ENCODE data around the gene UBE3C. TPM values are rescaled to one million over a fixed set of nuclear protein-coding genes. Genes with fewer than 3 reads are reported as not detected.

The UBE3C gene
- total RNA-seq, 4 donors from 2014 or later, result 47.9 to 91.8 (median 66.2) TPM

DNA sequence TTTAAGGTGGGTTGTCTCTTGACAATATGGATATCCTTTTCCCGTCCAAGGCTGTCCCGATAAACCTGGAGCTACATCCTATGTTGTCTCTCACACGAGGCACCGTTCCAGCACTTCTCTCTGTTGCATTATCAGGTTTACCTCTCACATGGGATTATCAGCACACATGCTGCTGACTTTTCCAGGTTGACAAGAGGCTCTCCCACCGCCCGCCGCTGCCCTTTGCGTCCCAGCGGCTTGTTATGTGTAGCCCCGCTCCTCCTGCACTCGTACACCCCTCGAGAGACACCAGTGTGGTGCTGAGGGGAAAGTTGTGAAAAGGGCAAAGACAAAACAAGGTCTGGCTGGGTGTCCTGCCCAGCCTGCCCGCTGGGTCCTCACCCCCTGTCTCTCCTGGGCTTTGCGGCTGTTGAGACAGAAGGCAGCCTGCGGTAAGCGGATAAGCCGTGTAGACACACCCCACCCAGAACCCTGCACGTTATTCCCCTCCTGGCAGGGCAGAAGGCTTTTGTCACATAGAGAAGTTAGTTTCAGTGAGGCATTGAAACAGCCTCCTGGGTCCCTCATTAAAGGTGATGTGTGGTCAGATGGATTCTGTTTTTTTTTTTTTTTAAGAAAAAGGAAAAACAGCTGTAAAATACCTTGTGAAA is 38.7 kb downstream of the UBE3C start:
- intact Hi-C loops (cut with DNase I; ENCODE audit: low total_unique reads) (no loop called here), in situ Hi-C loops (cut with MboI; ENCODE audit: low pct_ligation_motif_present in 1 of 4, low pct_unique_long_range_greater_than_20kb in 1 of 4, low sequenced_read_pairs in 3 of 4) (no loop called here)
- Histone ChIP-seq H3K4me1 (no peaks in the 10 kb centered on the region), H3K9me3 (no peaks in the 10 kb centered on the region), H3K36me3 (peaks cover 0 to 83% (median 29%) of the 10 kb centered on the region in 4 donors), H3K27me3 (no peaks in the 10 kb centered on the region), H3K27ac (no peak overlapping the region), H3K4me3 (no peak overlapping the region)
- WGBS, 2 donors (ENCODE audit: low coverage in 1 of 2), result 84 to 96% methylated on average over 9 to 18 of the region's 18 CpGs
- DNase-seq, result no peak
- TF ChIP-seq POLR2AphosphoS5 (IDR thresholded peaks at IDR 0.05) (no peak), POLR2A (IDR thresholded peaks at IDR 0.05) (no peak), EP300 (IDR thresholded peaks at IDR 0.05; ENCODE audit: low read depth) (no peak)
- TF ChIP-seq, protein P1, sequence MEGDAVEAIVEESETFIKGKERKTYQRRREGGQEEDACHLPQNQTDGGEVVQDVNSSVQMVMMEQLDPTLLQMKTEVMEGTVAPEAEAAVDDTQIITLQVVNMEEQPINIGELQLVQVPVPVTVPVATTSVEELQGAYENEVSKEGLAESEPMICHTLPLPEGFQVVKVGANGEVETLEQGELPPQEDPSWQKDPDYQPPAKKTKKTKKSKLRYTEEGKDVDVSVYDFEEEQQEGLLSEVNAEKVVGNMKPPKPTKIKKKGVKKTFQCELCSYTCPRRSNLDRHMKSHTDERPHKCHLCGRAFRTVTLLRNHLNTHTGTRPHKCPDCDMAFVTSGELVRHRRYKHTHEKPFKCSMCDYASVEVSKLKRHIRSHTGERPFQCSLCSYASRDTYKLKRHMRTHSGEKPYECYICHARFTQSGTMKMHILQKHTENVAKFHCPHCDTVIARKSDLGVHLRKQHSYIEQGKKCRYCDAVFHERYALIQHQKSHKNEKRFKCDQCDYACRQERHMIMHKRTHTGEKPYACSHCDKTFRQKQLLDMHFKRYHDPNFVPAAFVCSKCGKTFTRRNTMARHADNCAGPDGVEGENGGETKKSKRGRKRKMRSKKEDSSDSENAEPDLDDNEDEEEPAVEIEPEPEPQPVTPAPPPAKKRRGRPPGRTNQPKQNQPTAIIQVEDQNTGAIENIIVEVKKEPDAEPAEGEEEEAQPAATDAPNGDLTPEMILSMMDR (IDR thresholded peaks at IDR 0.05), result no peak

DNA sequence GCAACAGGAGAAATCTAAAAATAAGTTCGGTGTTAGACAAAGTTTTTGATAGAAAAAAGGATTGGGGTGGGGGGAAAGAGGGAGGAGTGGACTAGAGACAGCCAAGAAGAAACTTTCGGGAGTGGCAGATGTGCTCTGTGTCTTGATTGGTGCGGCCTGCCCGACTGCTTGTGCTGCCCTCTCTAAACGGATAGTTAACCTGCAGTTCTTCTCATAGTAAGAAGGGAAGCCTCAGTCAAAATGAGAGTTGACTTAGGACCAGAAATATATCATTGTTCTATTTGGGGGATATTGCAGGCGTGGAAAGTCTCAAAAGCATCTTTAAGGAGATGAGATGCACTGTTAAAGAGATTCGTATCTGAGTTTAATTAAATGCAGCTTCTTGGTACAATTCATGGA is 39.3 kb downstream of the UBE3C start:
- TF ChIP-seq POLR2A (IDR thresholded peaks at IDR 0.05) (no peak), POLR2AphosphoS5 (IDR thresholded peaks at IDR 0.05) (no peak)
- in situ Hi-C loops (cut with MboI; ENCODE audit: low pct_ligation_motif_present in 1 of 4, low pct_unique_long_range_greater_than_20kb in 1 of 4, low sequenced_read_pairs in 3 of 4), result no loop called here
- 75 to 90% methylated on average over 7 of the region's 7 CpGs for WGBS, 2 donors (ENCODE audit: low coverage in 1 of 2)
- no peak for DNase-seq
- H3K36me3 ChIP-seq, result peaks cover 0 to 88% (median 29%) of the 10 kb centered on the region in 4 donors
- no peaks in the 10 kb centered on the region for H3K27me3 ChIP-seq
- H3K27ac ChIP-seq, result no peak overlapping the region
- intact Hi-C loops (cut with DNase I; ENCODE audit: low total_unique reads), result no loop called here
- H3K4me1 ChIP-seq, result no peaks in the 10 kb centered on the region
- no peak overlapping the region for H3K4me3 ChIP-seq
- H3K9me3 ChIP-seq, result no peaks in the 10 kb centered on the region

DNA sequence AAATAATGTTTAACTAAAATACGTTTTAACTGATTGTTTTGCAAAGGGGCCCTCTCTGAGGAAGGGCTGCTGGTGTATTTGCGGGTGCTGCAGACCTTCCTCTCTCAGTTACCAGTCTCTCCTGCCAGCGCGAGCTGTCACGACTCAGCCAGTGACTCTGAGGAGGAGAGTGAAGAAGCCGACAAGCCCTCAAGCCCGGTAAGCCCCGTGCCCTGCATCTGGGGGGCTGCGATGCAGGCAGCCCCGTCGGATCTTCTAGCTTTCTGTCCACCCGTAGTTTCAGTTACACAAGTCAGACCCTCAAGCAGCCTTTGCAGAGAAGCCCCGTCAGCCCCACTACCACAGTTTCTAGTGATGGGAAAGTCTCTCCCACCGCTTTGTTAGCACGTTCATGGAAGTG is 45.1 kb downstream of the UBE3C start:
- no peak for DNase-seq
- TF ChIP-seq EP300 (IDR thresholded peaks at IDR 0.05; ENCODE audit: low read depth), result no peak
- TF ChIP-seq, protein P1 (IDR thresholded peaks at IDR 0.05), result no peak
- TF ChIP-seq POLR2A (IDR thresholded peaks at IDR 0.05), result no peak
- TF ChIP-seq POLR2AphosphoS5 (IDR thresholded peaks at IDR 0.05), result no peak
- peaks cover 0 to 89% (median 35%) of the 10 kb centered on the region in 4 donors for H3K36me3 ChIP-seq
- no peaks in the 10 kb centered on the region for H3K9me3 ChIP-seq
- H3K4me3 ChIP-seq, result no peak overlapping the region
- intact Hi-C loops (cut with DNase I; ENCODE audit: low total_unique reads), result no loop called here
- in situ Hi-C loops (cut with MboI; ENCODE audit: low pct_ligation_motif_present in 1 of 4, low pct_unique_long_range_greater_than_20kb in 1 of 4, low sequenced_read_pairs in 3 of 4), result no loop called here
- no peak overlapping the region for H3K27ac ChIP-seq
- no peaks in the 10 kb centered on the region for H3K4me1 ChIP-seq
- 92 to 93% methylated on average over 8 to 15 of the region's 15 CpGs for WGBS, 2 donors (ENCODE audit: low coverage in 1 of 2)
- H3K27me3 ChIP-seq, result no peaks in the 10 kb centered on the region

DNA sequence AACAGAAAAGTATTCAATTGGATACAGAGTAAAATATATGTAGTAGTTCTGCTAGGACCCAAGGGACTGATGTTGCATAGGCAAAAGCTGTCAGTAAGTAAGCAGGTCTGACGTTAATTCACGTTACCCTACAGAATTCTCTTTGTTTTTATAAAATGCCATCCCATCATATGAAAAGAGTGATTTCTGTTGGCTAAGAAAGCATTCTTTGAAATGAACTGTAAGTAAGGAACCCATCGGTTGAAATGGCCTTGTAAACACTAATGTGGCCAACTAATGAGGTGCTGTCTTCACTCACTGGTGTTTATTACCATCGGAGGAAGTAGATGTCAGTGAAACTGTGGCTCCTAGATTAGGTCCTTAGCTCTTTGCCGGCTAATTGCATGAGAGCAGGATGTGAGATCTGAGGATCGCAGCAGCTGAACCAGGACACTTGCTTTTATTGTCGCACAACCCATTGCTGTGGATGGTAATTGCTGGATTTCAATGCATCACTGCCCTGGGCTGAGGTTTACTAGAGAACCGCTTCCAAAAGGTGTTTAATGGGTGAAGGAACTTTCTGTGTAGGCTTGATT is 49.5 kb downstream of the UBE3C start:
- Histone ChIP-seq H3K4me3 (no peak overlapping the region), H3K27me3 (no peaks in the 10 kb centered on the region), H3K4me1 (peaks cover 0 to 1% (median 0%) of the 10 kb centered on the region in 4 donors), H3K36me3 (peaks cover 0 to 87% (median 38%) of the 10 kb centered on the region in 4 donors), H3K27ac (no peak overlapping the region), H3K9me3 (no peaks in the 10 kb centered on the region)
- TF ChIP-seq, protein P1 (IDR thresholded peaks at IDR 0.05), result no peak
- TF ChIP-seq POLR2A (IDR thresholded peaks at IDR 0.05) (no peak), POLR2AphosphoS5 (IDR thresholded peaks at IDR 0.05) (no peak), EP300 (IDR thresholded peaks at IDR 0.05; ENCODE audit: low read depth) (no peak)
- in situ Hi-C loops (cut with MboI; ENCODE audit: low pct_ligation_motif_present in 1 of 4, low pct_unique_long_range_greater_than_20kb in 1 of 4, low sequenced_read_pairs in 3 of 4), result no loop called here
- 75 to 82% methylated on average over 4 to 8 of the region's 8 CpGs for WGBS, 2 donors (ENCODE audit: low coverage in 1 of 2)
- no peak for DNase-seq
- intact Hi-C loops (cut with DNase I; ENCODE audit: low total_unique reads), result no loop called here
